NCI-H2029 (cell line): ENCODE data around the gene FERMT3.

Experiments
- DNase-seq: peaks from one replicate; lab custom pipeline; 2025; lab: John Stamatoyannopoulos, UW

FERMT3 gene

GRCh38 chr11:64220798-64221197 is 14.3 kb downstream of the FERMT3 start:
- DNase-seq, result no peak

- no peak for DNase-seq
Observed at GRCh38 chr11:64222651-64223000, 16.1 kb downstream of the FERMT3 start.

- no peak for DNase-seq
Observed at GRCh38 chr11:64223001-64223651, 16.6 kb downstream of the FERMT3 start.

- no peak for DNase-seq
Observed at GRCh38 chr11:64224151-64224890, 17.8 kb downstream of the FERMT3 start.

- no peak for DNase-seq
Observed at GRCh38 chr11:64224891-64225607, 18.5 kb downstream of the FERMT3 start.

GRCh38 chr11:64225608-64226506 is 19.3 kb downstream of the FERMT3 start, which contains the start of the genes NUDT22 and TRPT1:
TSS of gene NUDT22 (plus strand) at chr11:64226274. CDS start at chr11:64226653, 379 bp downstream.
TSS of gene TRPT1 (minus strand) at chr11:64226186. CDS start at chr11:64225860, 326 bp downstream.
- peak; percentile 80 for DNase-seq

GRCh38 chr11:64226507-64227051 is 20.1 kb downstream of the FERMT3 start:
- peak; percentile 68 for DNase-seq

GRCh38 chr11:64227405-64227956 is 21.0 kb downstream of the FERMT3 start:
- no peak for DNase-seq

GRCh38 chr11:64229090-64229743 is 22.7 kb downstream of the FERMT3 start:
- DNase-seq, result no peak

GRCh38 chr11:64229744-64230170 is 23.2 kb downstream of the FERMT3 start:
- no peak for DNase-seq

GRCh38 chr11:64230171-64230984 is 23.9 kb downstream of the FERMT3 start, which contains the start of gene DNAJC4:
TSS of gene DNAJC4 (plus strand) at chr11:64230548. CDS start at chr11:64230855, 307 bp downstream.
- peak; percentile 93 for DNase-seq

- no peak for DNase-seq
Observed at GRCh38 chr11:64230985-64231365, 24.5 kb downstream of the FERMT3 start.

GRCh38 chr11:64231546-64231945 is 25.0 kb downstream of the FERMT3 start:
- DNase-seq, result no peak

GRCh38 chr11:64232182-64232966 is 25.9 kb downstream of the FERMT3 start:
- no peak for DNase-seq

- no peak for DNase-seq
Observed at GRCh38 chr11:64232967-64233315, 26.4 kb downstream of the FERMT3 start.

GRCh38 chr11:64233913-64234586 is 27.5 kb downstream of the FERMT3 start, which contains the start of gene VEGFB:
TSS of gene VEGFB (plus strand) at chr11:64234584. CDS start at chr11:64234834, 250 bp downstream.
- DNase-seq, result no peak

GRCh38 chr11:64234647-64235379 is 28.3 kb downstream of the FERMT3 start:
- DNase-seq, result peak; percentile 30
